PC-9 (cell line): ENCODE results near the gene NDUFC1.

Experiments used
- CTCF ChIP-seq: fragments of 200-600 bp; sonication (generic); conservative IDR thresholded peaks from 2 replicates; pipeline ENCODE4 v1.6.1; 2017; ENCODE audit warnings: mixed run types, antibody characterized with exemption, mild to moderate bottlenecking, moderate library complexity
- EZH2 ChIP-seq: fragments of 200-600 bp; sonication (generic); IDR thresholded peaks from 2 replicates; pipeline ENCODE4 v1.8.0; 2017; ENCODE audit warnings: antibody characterized with exemption, low read depth

GRCh38 chr4:139316733-139317132, 14.5 kb upstream of the NDUFC1 start:
- no peak for TF ChIP-seq EZH2
- no peak for TF ChIP-seq CTCF
